Activated CD8-positive, alpha-beta T cell treated with anti-CD3 and anti-CD28 coated beads for 36 hours (primary cell): Measurements from ENCODE around the gene MYOZ3. TPM values are rescaled to one million over a fixed set of nuclear protein-coding genes. Genes with fewer than 3 reads are reported as not detected.

Experiments
- ATAC-seq: fragments of 200-7000 bp; cut with Tn5 transposase; one replicate; pipeline ENCODE4 v1.10.0; 2021; ENCODE audit warnings: mild to moderate bottlenecking, moderate library complexity
- CTCF ChIA-PET: fragments of 350-600 bp; sonication (Branson Sonifier 250); formaldehyde crosslinking; loops from one replicate; lab custom pipeline; 2021; ENCODE audit warnings: antibody characterized with exemption; lab: Charles Lee
- POLR2A ChIA-PET: fragments of 350-600 bp; sonication (Branson Sonifier 250); formaldehyde crosslinking; loops from one replicate; lab custom pipeline; 2021; ENCODE audit warnings: antibody characterized with exemption; lab: Charles Lee
- DNase-seq: peaks from one replicate; pipeline ENCODE4 v3.0.0-alpha.2; 2020
- H3K27ac Mint-ChIP-seq: one replicate; pipeline ENCODE4 v1.8.0; 2021; ENCODE audit warnings: mild to moderate bottlenecking, mixed read lengths
- H3K27me3 Mint-ChIP-seq: one replicate; pipeline ENCODE4 v1.8.0; 2021; ENCODE audit warnings: mixed read lengths
- H3K36me3 Mint-ChIP-seq: one replicate; pipeline ENCODE4 v1.8.0; 2021; ENCODE audit warnings: low read depth, mixed read lengths
- H3K4me1 Mint-ChIP-seq: one replicate; pipeline ENCODE4 v1.8.0; 2021; ENCODE audit warnings: low read depth, mixed read lengths
- H3K4me3 Mint-ChIP-seq: one replicate; pipeline ENCODE4 v1.8.0; 2021; ENCODE audit warnings: mild to moderate bottlenecking, moderate library complexity, mixed read lengths
- H3K9me3 Mint-ChIP-seq: one replicate; pipeline ENCODE4 v1.8.0; 2021; ENCODE audit warnings: mixed read lengths
- CTCF ChIP-seq: fragments of 200-600 bp; IDR thresholded peaks from one replicate; pipeline ENCODE4 v1.8.0; 2022; ENCODE audit warnings: antibody characterized with exemption, mild to moderate bottlenecking
- intact Hi-C: fragments of 100-400 bp; cut with micrococcal nuclease; formaldehyde crosslinking; loops from one replicate; pipeline ENCODE4 v1.10.0; 2022
- total RNA-seq, 2 experiments: library from RNA; stranded (reverse); gene quantifications; one replicate each; pipeline ENCODE4 v1.2.3, GENCODE V29; 2021

Gene MYOZ3
- total RNA-seq, 2 experiments from 2014 or later, result 0.11 to 0.20 TPM

DNA sequence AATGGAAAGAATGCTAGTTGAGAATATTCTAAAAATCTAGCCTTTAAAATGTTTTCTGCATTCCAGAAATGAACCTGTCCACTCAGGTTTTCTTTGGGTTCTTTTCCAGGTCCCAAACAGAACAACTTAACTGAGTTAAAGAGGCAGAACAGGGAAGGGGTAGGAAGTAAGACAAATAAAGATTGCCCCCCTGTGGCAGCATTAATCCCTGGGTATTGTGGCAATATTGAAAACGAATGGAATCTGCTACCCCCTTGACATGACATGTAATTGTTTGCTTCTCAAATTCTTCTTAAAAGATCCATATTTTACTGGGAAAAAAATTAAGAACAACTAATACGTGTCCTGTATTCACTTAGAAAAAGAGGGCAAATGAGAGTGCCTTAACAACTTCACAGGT lies 49.1 kb downstream of the MYOZ3 start:
- H3K27me3 Mint-ChIP-seq, result no peaks in the 10 kb centered on the region
- TF ChIP-seq CTCF, result peak; percentile 40
- intact Hi-C loops, result no loop called here
- no peak overlapping the region for H3K27ac Mint-ChIP-seq
- H3K9me3 Mint-ChIP-seq, result no peaks in the 10 kb centered on the region
- DNase-seq, result peak; percentile 8
- ChIA-PET CTCF (interaction anchor here (1.3 to 1.7 kb wide), 2 partner anchors 137 to 251 kb away, joined by 4 read pairs; partner anchors contain the start of gene IRGM), POLR2A (no interaction called here)
- no peak for ATAC-seq
- peaks cover 14% of the 10 kb centered on the region for H3K36me3 Mint-ChIP-seq
- no peaks in the 10 kb centered on the region for H3K4me1 Mint-ChIP-seq
- H3K4me3 Mint-ChIP-seq, result no peak overlapping the region

DNA sequence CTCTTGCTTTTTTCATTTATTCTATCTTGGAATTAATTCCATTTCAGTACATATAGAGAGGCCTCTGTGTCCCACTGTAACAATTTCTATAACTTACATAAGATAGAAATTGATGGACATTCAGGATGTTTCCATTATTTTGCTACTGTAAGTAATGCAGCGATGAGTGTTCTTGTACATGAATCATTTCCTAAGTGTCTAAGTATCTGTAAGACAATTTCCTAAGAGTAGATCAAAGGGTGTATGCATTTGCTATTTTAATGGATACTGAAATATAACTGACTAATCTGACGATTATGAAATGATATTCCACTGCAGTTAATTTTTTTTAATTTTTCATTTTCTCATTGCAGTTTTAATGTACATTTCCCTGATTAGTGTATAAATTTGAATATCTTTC lies 62.8 kb downstream of the MYOZ3 start:
- Mint-ChIP-seq H3K36me3 (peaks cover 37% of the 10 kb centered on the region), H3K27me3 (no peaks in the 10 kb centered on the region), H3K27ac (no peak overlapping the region), H3K4me1 (no peaks in the 10 kb centered on the region), H3K4me3 (no peak overlapping the region), H3K9me3 (no peaks in the 10 kb centered on the region)
- intact Hi-C loops, result no loop called here
- DNase-seq (no peak), ATAC-seq (no peak)
- TF ChIP-seq CTCF, result no peak
- ChIA-PET CTCF (no interaction called here), POLR2A (no interaction called here)

Other genes with a start within 250 kb of the MYOZ3 start
- 100 to 1,000 TPM; 277 to 282 TPM for gene CD74, start 248.3 kb upstream of the MYOZ3 start, total RNA-seq
- 1,000 to 10,000 TPM; 3,542 to 3,651 TPM for gene RPS14, start 211.5 kb upstream of the MYOZ3 start, total RNA-seq
- 1 to 10 TPM; 2.9 to 3.3 TPM for gene NDST1, start 153.1 kb upstream of the MYOZ3 start, total RNA-seq
- gene SYNPO, start 20.6 kb upstream of the MYOZ3 start, total RNA-seq, result under 1 TPM; 0.18 to 0.22 TPM
- gene RBM22, start 39.8 kb downstream of the MYOZ3 start, total RNA-seq, result 10 to 100 TPM; 53.1 to 59.7 TPM
- gene DCTN4, start 97.8 kb downstream of the MYOZ3 start, total RNA-seq, result 10 to 100 TPM; 30.1 to 35.5 TPM
- gene SMIM3, start 117.5 kb downstream of the MYOZ3 start, total RNA-seq, result 1 to 10 TPM; 8.6 to 8.8 TPM
- gene IRGM, start 185.3 kb downstream of the MYOZ3 start, total RNA-seq, result 1 to 10 TPM; 1.4 to 2.4 TPM
- gene ZNF300, start 243.7 kb downstream of the MYOZ3 start, total RNA-seq, result 1 to 10 TPM; 1.1 to 1.2 TPM